WTC11 (cell line): ENCODE data around the gene PDPK1. TPM values are rescaled to one million over a fixed set of nuclear protein-coding genes. Genes with fewer than 3 reads are reported as not detected.

Experiments
- ATAC-seq: fragments of 200-7000 bp; cut with Tn5 transposase; 2 replicates; pipeline ENCODE4 v1.10.0; 2021; ENCODE audit warnings: mild to moderate bottlenecking, moderate library complexity
- CTCF ChIA-PET: fragments of 300-600 bp; sonication (Branson Sonifier 250); formaldehyde crosslinking; loops from one replicate; lab custom pipeline; 2021; ENCODE audit warnings: antibody characterized with exemption; lab: Charles Lee
- POLR2A ChIA-PET: fragments of 350-600 bp; sonication (Branson Sonifier 250); formaldehyde crosslinking; loops from one replicate; lab custom pipeline; 2021; ENCODE audit warnings: antibody characterized with exemption; lab: Charles Lee
- DNase-seq: peaks from one replicate; pipeline ENCODE4 v3.0.0; 2021; ENCODE audit warnings: low spot score
- H3K27ac Mint-ChIP-seq: 2 replicates; pipeline ENCODE4 v1.8.0; 2021; ENCODE audit warnings: mixed read lengths
- H3K27me3 Mint-ChIP-seq: 2 replicates; pipeline ENCODE4 v1.8.0; 2021; ENCODE audit warnings: low read depth, mild to moderate bottlenecking, moderate library complexity, mixed read lengths
- H3K36me3 Mint-ChIP-seq: 2 replicates; pipeline ENCODE4 v1.8.0; 2021; ENCODE audit warnings: mixed read lengths
- H3K4me1 Mint-ChIP-seq: 2 replicates; pipeline ENCODE4 v1.8.0; 2022; ENCODE audit warnings: mixed read lengths
- H3K4me3 Mint-ChIP-seq: 2 replicates; pipeline ENCODE4 v1.8.0; 2021; ENCODE audit warnings: mild to moderate bottlenecking, moderate library complexity, mixed read lengths
- H3K9me3 Mint-ChIP-seq: 2 replicates; pipeline ENCODE4 v1.8.0; 2021; ENCODE audit warnings: mixed read lengths
- ARID4B ChIP-seq: sonication (generic); formaldehyde crosslinking; IDR thresholded peaks from 2 replicates; pipeline ENCODE4 v1.8.0; 2023; ENCODE audit warnings: missing genetic modification reagents, mild to moderate bottlenecking, borderline replicate concordance
- E2F4 ChIP-seq: sonication (generic); formaldehyde crosslinking; IDR thresholded peaks from 2 replicates; pipeline ENCODE4 v1.8.1; 2022; ENCODE audit warnings: low read depth, mild to moderate bottlenecking, moderate library complexity, missing genetic modification reagents, borderline replicate concordance
- E2F5 ChIP-seq: sonication (generic); formaldehyde crosslinking; IDR thresholded peaks from 2 replicates; pipeline ENCODE4 v1.8.1; 2022; ENCODE audit warnings: mild to moderate bottlenecking, moderate library complexity, missing genetic modification reagents
- MAX ChIP-seq: sonication (generic); formaldehyde crosslinking; IDR thresholded peaks from 2 replicates; pipeline ENCODE4 v1.8.0; 2022; ENCODE audit warnings: mild to moderate bottlenecking, missing genetic modification reagents
- MYBL2 ChIP-seq: sonication (generic); formaldehyde crosslinking; IDR thresholded peaks from 2 replicates; pipeline ENCODE4 v1.8.1; 2023; ENCODE audit warnings: mild to moderate bottlenecking, moderate library complexity, missing genetic modification reagents
- NR2C2 ChIP-seq: sonication (generic); formaldehyde crosslinking; IDR thresholded peaks from 2 replicates; pipeline ENCODE4 v1.8.0; 2022; ENCODE audit warnings: mild to moderate bottlenecking, missing genetic modification reagents
- PREB ChIP-seq: sonication (generic); formaldehyde crosslinking; IDR thresholded peaks from 2 replicates; pipeline ENCODE4 v1.8.1; 2022; ENCODE audit warnings: mild to moderate bottlenecking, missing genetic modification reagents, moderate library complexity, borderline replicate concordance
- PRRX2 ChIP-seq: fragments of 250-450 bp; sonication (Bioruptor Pico); IDR thresholded peaks from 2 replicates; pipeline ENCODE4 v1.8.0; 2021; ENCODE audit warnings: mild to moderate bottlenecking
- SMAD3 ChIP-seq: sonication (generic); formaldehyde crosslinking; IDR thresholded peaks from 2 replicates; pipeline ENCODE4 v1.8.0; 2022; ENCODE audit warnings: missing genetic modification reagents, mild to moderate bottlenecking, borderline replicate concordance
- TEAD4 ChIP-seq: sonication (generic); formaldehyde crosslinking; IDR thresholded peaks from 2 replicates; pipeline ENCODE4 v1.8.0; 2022; ENCODE audit warnings: mild to moderate bottlenecking, missing genetic modification reagents
- USF1 ChIP-seq: sonication (generic); formaldehyde crosslinking; IDR thresholded peaks from 2 replicates; pipeline ENCODE4 v1.8.0; 2022; ENCODE audit warnings: mild to moderate bottlenecking, missing genetic modification reagents
- ZNF121 ChIP-seq: sonication (generic); formaldehyde crosslinking; IDR thresholded peaks from 2 replicates; pipeline ENCODE4 v1.8.0; 2023; ENCODE audit warnings: missing genetic modification reagents
- ZNF281 ChIP-seq: sonication (generic); formaldehyde crosslinking; IDR thresholded peaks from 2 replicates; pipeline ENCODE4 v1.8.0; 2023; ENCODE audit warnings: mild to moderate bottlenecking, missing genetic modification reagents
- ZNF423 ChIP-seq: fragments of 250-450 bp; sonication (Bioruptor Pico); IDR thresholded peaks from 2 replicates; pipeline ENCODE4 v2.1.2; 2022; ENCODE audit warnings: mild to moderate bottlenecking, moderate library complexity
- total RNA-seq: library from RNA; stranded (reverse); gene quantifications from 3 replicates; pipeline ENCODE4 v1.2.3, GENCODE V29; 2021

PDPK1 gene
- total RNA-seq, 1 experiment from 2014 or later, result 31.4 TPM

GRCh38 chr16:2505695-2506094 lies 32.1 kb upstream of the PDPK1 start:
- Mint-ChIP-seq H3K36me3 (no peaks in the 10 kb centered on the region), H3K4me1 (peaks cover 8% of the 10 kb centered on the region), H3K4me3 (no peak overlapping the region)
- DNase-seq, result no peak
- ChIA-PET POLR2A (no interaction called here), CTCF (no interaction called here)
- ATAC-seq, result no peak
- TF ChIP-seq MYBL2 (CRISPR knock-in tag), result no peak
- TF ChIP-seq E2F5 (CRISPR knock-in tag), result no peak
- no peak for TF ChIP-seq ZNF121
- TF ChIP-seq MAX, result no peak
- no peak for TF ChIP-seq PREB (CRISPR knock-in tag)
- TF ChIP-seq PRRX2, result no peak
- TF ChIP-seq, all 79 proteins: peak for 0
- H3K27me3 Mint-ChIP-seq, result no peaks in the 10 kb centered on the region; the same call in 1 of the 2 replicates
- H3K9me3 Mint-ChIP-seq, result no peaks in the 10 kb centered on the region
- peak overlapping the region; percentile 6 for H3K27ac Mint-ChIP-seq

- DNase-seq (no peak), ATAC-seq (peak; percentile 60)
- Mint-ChIP-seq H3K36me3 (no peaks in the 10 kb centered on the region), H3K4me1 (peaks cover 18% of the 10 kb centered on the region), H3K27ac (no peak overlapping the region), H3K27me3 (peaks cover 2% of the 10 kb centered on the region), H3K9me3 (no peaks in the 10 kb centered on the region), H3K4me3 (no peak overlapping the region)
- no peak for TF ChIP-seq USF1 (CRISPR knock-in tag)
- TF ChIP-seq NR2C2 (CRISPR knock-in tag), result no peak
- no peak for TF ChIP-seq E2F5 (CRISPR knock-in tag)
- TF ChIP-seq ZNF423 (CRISPR knock-in tag), result peak; percentile 46; the same call in 1 of the 2 replicates
- no peak for TF ChIP-seq PRRX2
- ChIA-PET POLR2A (interaction anchor here (0.8 kb wide), 1 partner anchor 47 kb away, joined by 3 read pairs; the partner anchor contains the start of gene TEDC2), CTCF (no interaction called here)
These were observed 30.7 kb upstream of the PDPK1 start for GRCh38 chr16:2507052-2507659.

- ChIA-PET CTCF (no interaction called here), POLR2A (interaction anchor here (0.8 kb wide), 1 partner anchor 48 kb away, joined by 3 read pairs; the partner anchor contains the start of gene TEDC2)
- Mint-ChIP-seq H3K27ac (no peak overlapping the region), H3K4me1 (peaks cover 24% of the 10 kb centered on the region), H3K36me3 (no peaks in the 10 kb centered on the region), H3K4me3 (no peak overlapping the region), H3K9me3 (no peaks in the 10 kb centered on the region), H3K27me3 (peaks cover 4% of the 10 kb centered on the region)
- no peak for ATAC-seq
- TF ChIP-seq SMAD3, result no peak
- no peak for TF ChIP-seq ZNF281 (CRISPR knock-in tag)
- TF ChIP-seq TEAD4, result no peak
- no peak for TF ChIP-seq MAX
- no peak for TF ChIP-seq E2F4 (CRISPR knock-in tag)
- no peak for TF ChIP-seq ARID4B (CRISPR knock-in tag)
- DNase-seq, result no peak
These were observed 30.2 kb upstream of the PDPK1 start for GRCh38 chr16:2507665-2508064.
